GM12878 (cell line): ENCODE results near the gene SORL1. TPM values are rescaled to one million over a fixed set of nuclear protein-coding genes. Genes with fewer than 3 reads are reported as not detected.

Source experiments
- ATAC-seq: fragments of 200-7000 bp; cut with Tn5 transposase; 3 replicates; pipeline ENCODE4 v1.9.1; 2020; ENCODE audit warnings: mild to moderate bottlenecking, moderate library complexity
- BruUV-seq: library from RNA; stranded (reverse); fragments of 400-500 nt; replicated peaks from 2 replicates; lab custom pipeline; 2021; lab: Mats Ljungman, UMichigan
- CTCF ChIA-PET: fragments of 300-600 bp; sonication (Branson Sonifier 250); formaldehyde crosslinking; extraction: SDS; loops from one replicate; lab custom pipeline; 2021; ENCODE audit warnings: inconsistent platforms; lab: Yijun Ruan, JAX
- POLR2A ChIA-PET: fragments of 350-600 bp; formaldehyde crosslinking; extraction: SDS; loops from one replicate; lab custom pipeline; 2021; ENCODE audit warnings: inconsistent platforms; lab: Charles Lee
- RAD21 ChIA-PET: fragments of 300-600 bp; sonication (Branson Sonifier 250); formaldehyde crosslinking; loops from one replicate; lab custom pipeline; 2023; ENCODE audit warnings: antibody characterized with exemption; ENCODE audit not compliant: unreplicated experiment; lab: Charles Lee
- SMC1A ChIA-PET: fragments of 300-600 bp; sonication (Branson Sonifier 250); formaldehyde crosslinking; loops from one replicate; lab custom pipeline; 2023; ENCODE audit not compliant: unreplicated experiment, uncharacterized antibody; lab: Charles Lee
- DNase-seq: peaks from one replicate; pipeline ENCODE4 v3.0.0-alpha.2; 2011; ENCODE audit warnings: low read depth, low spot score
- FAIRE-seq: peaks from 3 replicates; lab custom pipeline; 2011; peaks lifted over from hg19 to GRCh38; lab: Jason Lieb, UNC
- H2AFZ ChIP-seq: 2 replicates; pipeline ENCODE4 v1.6.0; 2011; ENCODE audit warnings: low read depth, low read length, control low read depth; ENCODE audit not compliant: control insufficient read depth
- H3K27ac ChIP-seq: 2 replicates; pipeline ENCODE4 v1.5.1; 2011; ENCODE audit warnings: control low read depth; ENCODE audit not compliant: control insufficient read depth, insufficient read depth
- H3K27me3 ChIP-seq, 2 experiments: replicated peaks in 1 of 2; 2 replicates each; pipeline versions ENCODE4 v1.6.0 to v1.6.1; 2011; ENCODE audit warnings: low read length in 1 of 2; ENCODE audit not compliant: control insufficient read depth in 2 of 2, insufficient read depth in 2 of 2
- H3K36me3 ChIP-seq, 2 experiments: 2 replicates each; pipeline ENCODE4 v1.5.1; 2011; ENCODE audit warnings: low read length in 1 of 2; ENCODE audit not compliant: control insufficient read depth in 2 of 2, insufficient read depth in 2 of 2
- H3K4me1 ChIP-seq: 2 replicates; pipeline ENCODE4 v1.6.1; 2011; ENCODE audit warnings: mild to moderate bottlenecking, low read length, moderate library complexity, mixed read lengths; ENCODE audit not compliant: control insufficient read depth, insufficient read depth
- H3K4me2 ChIP-seq: 2 replicates; pipeline ENCODE4 v1.6.0; 2011; ENCODE audit warnings: control low read depth; ENCODE audit not compliant: control insufficient read depth, insufficient read depth
- H3K4me3 ChIP-seq: fragments of 200-600 bp; sonication (generic); 2 replicates; pipeline ENCODE4 v1.5.1; 2016
- H3K79me2 ChIP-seq: 2 replicates; pipeline ENCODE4 v1.6.0; 2011; ENCODE audit warnings: low read length; ENCODE audit not compliant: control insufficient read depth, insufficient read depth
- H3K9ac ChIP-seq: 2 replicates; pipeline ENCODE4 v1.8.0; 2011; ENCODE audit warnings: low read length, control low read depth, mixed read lengths; ENCODE audit not compliant: control insufficient read depth, insufficient read depth
- H3K9me3 ChIP-seq: replicated peaks from 3 replicates; pipeline ENCODE4 v1.5.1; 2011; ENCODE audit warnings: mild to moderate bottlenecking, low read length; ENCODE audit not compliant: control insufficient read depth, insufficient read depth
- H4K20me1 ChIP-seq: 2 replicates; pipeline ENCODE4 v1.6.0; 2011; ENCODE audit not compliant: control insufficient read depth, insufficient read depth
- CEBPB ChIP-seq, 2 experiments: fragments of 150-350 bp in 1 of 2; IDR thresholded peaks; 2 replicates each; pipeline ENCODE4 v1.6.1; 2012 to 2014; ENCODE audit warnings: low read depth in 2 of 2, low read length in 2 of 2, borderline replicate concordance in 1 of 2, inconsistent platforms in 1 of 2
- ETV6 ChIP-seq, 2 experiments: fragments of 450-650 bp in 1 of 2; IDR thresholded peaks in 1 of 2; conservative IDR thresholded peaks in 1 of 2; 2 replicates each; pipeline ENCODE4 v1.6.1; 2014; ENCODE audit warnings: antibody characterized with exemption in 1 of 2, borderline replicate concordance in 1 of 2, low read depth in 1 of 2, mild to moderate bottlenecking in 1 of 2, moderate library complexity in 1 of 2
- EZH2 ChIP-seq: IDR thresholded peaks from 2 replicates; pipeline ENCODE4 v1.6.1; 2012; ENCODE audit warnings: low read depth, mild to moderate bottlenecking, control low read depth, inconsistent platforms, low read length, borderline replicate concordance; ENCODE audit not compliant: control insufficient read depth
- GABPA ChIP-seq: IDR thresholded peaks from 2 replicates; pipeline ENCODE4 v1.6.1; 2014; ENCODE audit warnings: antibody characterized with exemption, low read depth, mild to moderate bottlenecking, inconsistent platforms
- GATAD2B ChIP-seq: fragments of 450-650 bp; conservative IDR thresholded peaks from 2 replicates; pipeline ENCODE4 v1.6.1; 2017; ENCODE audit warnings: low read depth, mild to moderate bottlenecking, moderate library complexity
- HDGF ChIP-seq: fragments of 450-650 bp; IDR thresholded peaks from 2 replicates; pipeline ENCODE4 v1.6.1; 2016; ENCODE audit warnings: antibody characterized with exemption
- MTA3 ChIP-seq: IDR thresholded peaks from 2 replicates; pipeline ENCODE4 v1.6.1; 2012; ENCODE audit warnings: low read length, inconsistent platforms, borderline replicate concordance
- NFYA ChIP-seq: IDR thresholded peaks from 2 replicates; pipeline ENCODE4 v1.6.1; 2011; ENCODE audit warnings: low read depth, mild to moderate bottlenecking, low read length, improper control_type of control experiment, borderline replicate concordance
- REST ChIP-seq: IDR thresholded peaks from 2 replicates; pipeline ENCODE4 v1.6.1; 2012; ENCODE audit warnings: mild to moderate bottlenecking, low read depth, low read length
- SIN3A ChIP-seq: IDR thresholded peaks from 2 replicates; pipeline ENCODE4 v1.6.1; 2012; ENCODE audit warnings: low read depth, low read length, improper control_type of control experiment
- ZNF384 ChIP-seq: IDR thresholded peaks from 2 replicates; pipeline ENCODE4 v1.6.1; 2012; ENCODE audit warnings: low read depth, mild to moderate bottlenecking, low read length, improper control_type of control experiment, borderline replicate concordance
- WGBS: methylation state at CpG from one replicate; pipeline ENCODE4 v1.1.6; 2016; ENCODE audit warnings: low lambda C conversion rate; ENCODE audit not compliant: insufficient replicate concordance, insufficient coverage; ENCODE audit errors: missing lambda C conversion rate; 5-methylcytosine and 5-hydroxymethylcytosine counted together
- in situ Hi-C: fragments of 300-500 bp; cut with MboI; formaldehyde crosslinking; loops from 9 replicates; pipeline ENCODE4 v1.14.3; 2018; ENCODE audit warnings: mixed read lengths
- intact Hi-C: fragments of 100-400 bp; cut with micrococcal nuclease; formaldehyde crosslinking; loops from one replicate; pipeline ENCODE4 v1.14.2; 2022; ENCODE audit not compliant: unreplicated experiment
- polyA plus RNA-seq, 11 experiments: library from polyadenylated mRNA; depleted of rRNA in 4 of 11; unstranded in 6 of 11; stranded (reverse) in 5 of 11; fragments of >200 nt; fragmentation: Nextera tagmentation in 4 of 11; fragmentation: Illumina TruSeq in 1 of 11; extraction: Ambion mirVana in 4 of 11; extraction: Trizol in 1 of 11; gene quantifications; 1 replicate in 1 of 11; 2 replicates in 10 of 11; pipeline versions ENCODE4 v1.2.1 to v1.2.3, GENCODE V29; 2011 to 2016; ENCODE audit warnings: inconsistent platforms in 2 of 11, missing spikeins in 2 of 11, low read depth in 1 of 11
- total RNA-seq, 4 experiments: library from RNA; depleted of rRNA in 3 of 4; stranded (reverse); fragments of >200 nt in 3 of 4; fragmentation: Illumina TruSeq in 1 of 4; extraction: Trizol in 1 of 4; gene quantifications; 2 replicates each; pipeline versions ENCODE4 v1.2.1 to v1.2.3, GENCODE V29; 2013 to 2021
- TF ChIP-seq, protein P1 (sequence below): fragments of 450-650 bp; formaldehyde crosslinking; IDR thresholded peaks from 2 replicates; pipeline ENCODE4 v1.5.0; 2022; ENCODE audit warnings: mild to moderate bottlenecking, missing genetic modification characterization

Gene SORL1
- total and polyA plus RNA-seq, 10 of the 15 experiments (the other 5 are each of a cell fraction or from before 2014, with no cell fraction given), result 20.2 to 107 (median 59.9) TPM

- TF ChIP-seq, protein P1, sequence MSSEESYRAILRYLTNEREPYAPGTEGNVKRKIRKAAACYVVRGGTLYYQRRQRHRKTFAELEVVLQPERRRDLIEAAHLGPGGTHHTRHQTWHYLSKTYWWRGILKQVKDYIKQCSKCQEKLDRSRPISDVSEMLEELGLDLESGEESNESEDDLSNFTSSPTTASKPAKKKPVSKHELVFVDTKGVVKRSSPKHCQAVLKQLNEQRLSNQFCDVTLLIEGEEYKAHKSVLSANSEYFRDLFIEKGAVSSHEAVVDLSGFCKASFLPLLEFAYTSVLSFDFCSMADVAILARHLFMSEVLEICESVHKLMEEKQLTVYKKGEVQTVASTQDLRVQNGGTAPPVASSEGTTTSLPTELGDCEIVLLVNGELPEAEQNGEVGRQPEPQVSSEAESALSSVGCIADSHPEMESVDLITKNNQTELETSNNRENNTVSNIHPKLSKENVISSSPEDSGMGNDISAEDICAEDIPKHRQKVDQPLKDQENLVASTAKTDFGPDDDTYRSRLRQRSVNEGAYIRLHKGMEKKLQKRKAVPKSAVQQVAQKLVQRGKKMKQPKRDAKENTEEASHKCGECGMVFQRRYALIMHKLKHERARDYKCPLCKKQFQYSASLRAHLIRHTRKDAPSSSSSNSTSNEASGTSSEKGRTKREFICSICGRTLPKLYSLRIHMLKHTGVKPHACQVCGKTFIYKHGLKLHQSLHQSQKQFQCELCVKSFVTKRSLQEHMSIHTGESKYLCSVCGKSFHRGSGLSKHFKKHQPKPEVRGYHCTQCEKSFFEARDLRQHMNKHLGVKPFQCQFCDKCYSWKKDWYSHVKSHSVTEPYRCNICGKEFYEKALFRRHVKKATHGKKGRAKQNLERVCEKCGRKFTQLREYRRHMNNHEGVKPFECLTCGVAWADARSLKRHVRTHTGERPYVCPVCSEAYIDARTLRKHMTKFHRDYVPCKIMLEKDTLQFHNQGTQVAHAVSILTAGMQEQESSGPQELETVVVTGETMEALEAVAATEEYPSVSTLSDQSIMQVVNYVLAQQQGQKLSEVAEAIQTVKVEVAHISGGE (CRISPR knock-in tag), result no peak
These were observed 202.2 kb downstream of the SORL1 start (continued) for GRCh38 chr11:121654259-121654842.

DNA sequence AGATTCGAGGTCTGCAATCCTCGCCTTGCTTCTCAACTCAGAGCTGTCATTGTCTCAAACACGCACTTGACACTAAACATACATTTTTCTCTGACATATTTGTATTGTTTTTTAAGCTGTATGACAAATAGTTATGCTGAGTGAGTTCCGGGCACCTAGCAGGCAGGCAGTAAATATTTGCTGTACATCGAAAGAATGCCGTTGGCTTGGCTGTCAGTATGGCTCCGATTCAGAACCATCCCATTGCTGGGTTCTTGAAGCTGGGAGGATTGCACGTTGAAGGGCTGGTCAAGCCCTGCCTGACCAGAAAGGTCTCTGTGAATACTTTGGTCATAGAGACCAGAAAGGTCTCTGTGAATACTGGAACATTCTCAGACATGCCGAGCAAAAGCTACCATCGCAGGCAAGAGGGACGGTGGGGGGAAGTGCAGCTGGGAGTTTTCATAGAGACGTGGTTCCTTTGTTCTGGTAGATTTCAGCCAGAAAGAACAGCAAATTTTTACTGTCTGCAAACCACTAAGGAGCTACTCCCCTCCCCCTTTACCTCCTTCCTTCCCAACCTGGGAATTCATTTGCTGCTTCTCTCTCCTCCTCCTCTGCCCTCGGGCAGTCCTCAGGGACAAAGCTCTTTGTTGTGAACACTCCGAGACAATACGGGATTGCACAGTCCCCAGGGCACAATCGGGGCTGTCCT lies 202.9 kb downstream of the SORL1 start:
- Histone ChIP-seq H3K27me3 (no peaks in the 10 kb centered on the region), H3K4me3 (peak overlapping the region; percentile 62), H3K79me2 (no peaks in the 10 kb centered on the region), H4K20me1 (no peaks in the 10 kb centered on the region), H3K4me2 (peak overlapping the region; percentile 93), H2AFZ (peak overlapping the region; percentile 87), H3K27ac (no peak overlapping the region), H3K9me3 (no peaks in the 10 kb centered on the region), H3K4me1 (peaks cover 9% of the 10 kb centered on the region), H3K9ac (no peak overlapping the region), H3K36me3 (no peaks in the 10 kb centered on the region)
- FAIRE-seq (no peak), DNase-seq (no peak), ATAC-seq (no peak)
- in situ Hi-C loops (loop anchor here (5.0 kb wide), 2 partner anchors 552 to 852 kb away; no protein-coding TSS in a partner anchor), intact Hi-C loops (loop anchor here (1.0 to 10.0 kb wide), 2 partner anchors 310 to 850 kb away; no protein-coding TSS in a partner anchor)
- BruUV-seq, result no TSS peak
- POLR2A ChIA-PET, result no interaction called here
- CTCF ChIA-PET, result interaction anchor here (0.7 to 6.3 kb wide), 22 partner anchors 9 to 925 kb away, joined by 3 to 46 read pairs (median 4); partner anchors contain the start of gene BLID
- SMC1A ChIA-PET, result interaction anchor here (0.7 to 2.0 kb wide), 13 partner anchors 10 to 846 kb away, joined by 3 to 10 read pairs (median 4); no protein-coding TSS in a partner anchor
- 43% methylated on average over 16 of the region's 16 CpGs for WGBS
- RAD21 ChIA-PET, result interaction anchor here (0.8 to 1.6 kb wide), 6 partner anchors 9 to 850 kb away, joined by 3 to 7 read pairs (median 4); no protein-coding TSS in a partner anchor
- TF ChIP-seq SIN3A, result no peak
- TF ChIP-seq ZNF384, result no peak
- no peak for TF ChIP-seq GATAD2B
- TF ChIP-seq GABPA, result no peak
- no peak for TF ChIP-seq NFYA
- no peak for TF ChIP-seq HDGF
- TF ChIP-seq CEBPB (IDR thresholded peaks at IDR 0.05; ENCODE audit: borderline replicate concordance in 1 of 2, low read depth in 2 of 2, low read length in 2 of 2), result no peak
- TF ChIP-seq EZH2, result no peak
- no peak for TF ChIP-seq REST
- TF ChIP-seq ETV6 (conservative IDR thresholded peaks at IDR 0.05 in 1 of 2, IDR thresholded peaks at IDR 0.05 in 1 of 2; ENCODE audit: borderline replicate concordance in 1 of 2, low read depth in 1 of 2), result no peak
- no peak for TF ChIP-seq MTA3
